ENCODE measurements around the gene CLIC4. TPM values are rescaled to one million over a fixed set of nuclear protein-coding genes. Genes with fewer than 3 reads are reported as not detected.
A peak's percentile ranks its signal among the peaks of the same experiment; 100 is the strongest.

The CLIC4 gene
- total and polyA plus RNA-seq, 9 of the 15 experiments (the other 6 are each of a cell fraction or from before 2014, with no cell fraction given): 16.0 to 67.5 (median 38.4) TPM

DNA sequence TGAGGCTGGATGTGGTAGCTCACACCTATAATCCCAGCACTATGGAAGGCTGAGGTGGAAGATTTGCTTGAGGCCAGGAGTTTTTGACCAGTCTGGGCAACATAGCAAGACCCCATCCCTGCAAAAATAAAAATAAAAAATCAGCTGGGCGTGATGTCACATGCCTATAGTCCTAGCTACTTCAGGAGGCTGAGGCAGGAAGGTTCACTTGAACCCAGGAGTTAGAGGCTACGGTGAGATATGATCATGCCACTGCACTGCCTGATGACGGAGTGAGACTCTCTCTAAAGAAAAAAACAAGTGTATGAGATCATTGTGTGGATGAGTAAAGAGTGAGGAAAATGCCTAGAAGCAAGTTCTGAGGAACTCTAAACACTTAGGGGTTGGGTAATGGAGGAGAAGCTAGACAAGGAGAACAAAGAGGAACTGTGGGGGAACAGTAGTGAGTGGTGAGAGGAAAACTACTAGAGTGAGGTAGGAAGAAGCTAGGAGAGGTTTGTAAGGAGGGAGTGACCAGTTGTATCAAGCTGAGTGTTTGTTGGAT lies 17.0 kb downstream of the CLIC4 start (continued):
- TF ChIP-seq ZFX (CRISPR knock-in tag; IDR thresholded peaks at IDR 0.05) (no peak), CTBP1 (IDR thresholded peaks at IDR 0.05; ENCODE audit: borderline replicate concordance) (peak; percentile 38; the same call in 1 of the 2 replicates), POLR2A (conservative IDR thresholded peaks at IDR 0.05) (no peak), CBX5 (IDR thresholded peaks at IDR 0.05; ENCODE audit: borderline replicate concordance, low read depth) (no peak), POLR3A (IDR thresholded peaks at IDR 0.05; ENCODE audit: borderline replicate concordance, extremely low read depth, insufficient read depth, insufficient read length) (no peak), ZFP1 (CRISPR knock-in tag; IDR thresholded peaks at IDR 0.05) (no peak), RUNX1 (IDR thresholded peaks at IDR 0.05; ENCODE audit: low read depth) (no peak), BMI1 (IDR thresholded peaks at IDR 0.05; ENCODE audit: low read length) (no peak), NEUROD1 (IDR thresholded peaks at IDR 0.05; ENCODE audit: borderline replicate concordance, low read depth, low read length, partially characterized antibody) (no peak), RBM25 (IDR thresholded peaks at IDR 0.05; ENCODE audit: low read depth, low read length, severe bottlenecking) (peak; percentile 38), MEF2D (tag; conservative IDR thresholded peaks at IDR 0.05; ENCODE audit: low read depth) (no peak)
- TF ChIP-seq, protein P1, sequence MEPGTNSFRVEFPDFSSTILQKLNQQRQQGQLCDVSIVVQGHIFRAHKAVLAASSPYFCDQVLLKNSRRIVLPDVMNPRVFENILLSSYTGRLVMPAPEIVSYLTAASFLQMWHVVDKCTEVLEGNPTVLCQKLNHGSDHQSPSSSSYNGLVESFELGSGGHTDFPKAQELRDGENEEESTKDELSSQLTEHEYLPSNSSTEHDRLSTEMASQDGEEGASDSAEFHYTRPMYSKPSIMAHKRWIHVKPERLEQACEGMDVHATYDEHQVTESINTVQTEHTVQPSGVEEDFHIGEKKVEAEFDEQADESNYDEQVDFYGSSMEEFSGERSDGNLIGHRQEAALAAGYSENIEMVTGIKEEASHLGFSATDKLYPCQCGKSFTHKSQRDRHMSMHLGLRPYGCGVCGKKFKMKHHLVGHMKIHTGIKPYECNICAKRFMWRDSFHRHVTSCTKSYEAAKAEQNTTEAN (CRISPR knock-in tag; IDR thresholded peaks at IDR 0.05): no peak
- TF ChIP-seq, protein P2, sequence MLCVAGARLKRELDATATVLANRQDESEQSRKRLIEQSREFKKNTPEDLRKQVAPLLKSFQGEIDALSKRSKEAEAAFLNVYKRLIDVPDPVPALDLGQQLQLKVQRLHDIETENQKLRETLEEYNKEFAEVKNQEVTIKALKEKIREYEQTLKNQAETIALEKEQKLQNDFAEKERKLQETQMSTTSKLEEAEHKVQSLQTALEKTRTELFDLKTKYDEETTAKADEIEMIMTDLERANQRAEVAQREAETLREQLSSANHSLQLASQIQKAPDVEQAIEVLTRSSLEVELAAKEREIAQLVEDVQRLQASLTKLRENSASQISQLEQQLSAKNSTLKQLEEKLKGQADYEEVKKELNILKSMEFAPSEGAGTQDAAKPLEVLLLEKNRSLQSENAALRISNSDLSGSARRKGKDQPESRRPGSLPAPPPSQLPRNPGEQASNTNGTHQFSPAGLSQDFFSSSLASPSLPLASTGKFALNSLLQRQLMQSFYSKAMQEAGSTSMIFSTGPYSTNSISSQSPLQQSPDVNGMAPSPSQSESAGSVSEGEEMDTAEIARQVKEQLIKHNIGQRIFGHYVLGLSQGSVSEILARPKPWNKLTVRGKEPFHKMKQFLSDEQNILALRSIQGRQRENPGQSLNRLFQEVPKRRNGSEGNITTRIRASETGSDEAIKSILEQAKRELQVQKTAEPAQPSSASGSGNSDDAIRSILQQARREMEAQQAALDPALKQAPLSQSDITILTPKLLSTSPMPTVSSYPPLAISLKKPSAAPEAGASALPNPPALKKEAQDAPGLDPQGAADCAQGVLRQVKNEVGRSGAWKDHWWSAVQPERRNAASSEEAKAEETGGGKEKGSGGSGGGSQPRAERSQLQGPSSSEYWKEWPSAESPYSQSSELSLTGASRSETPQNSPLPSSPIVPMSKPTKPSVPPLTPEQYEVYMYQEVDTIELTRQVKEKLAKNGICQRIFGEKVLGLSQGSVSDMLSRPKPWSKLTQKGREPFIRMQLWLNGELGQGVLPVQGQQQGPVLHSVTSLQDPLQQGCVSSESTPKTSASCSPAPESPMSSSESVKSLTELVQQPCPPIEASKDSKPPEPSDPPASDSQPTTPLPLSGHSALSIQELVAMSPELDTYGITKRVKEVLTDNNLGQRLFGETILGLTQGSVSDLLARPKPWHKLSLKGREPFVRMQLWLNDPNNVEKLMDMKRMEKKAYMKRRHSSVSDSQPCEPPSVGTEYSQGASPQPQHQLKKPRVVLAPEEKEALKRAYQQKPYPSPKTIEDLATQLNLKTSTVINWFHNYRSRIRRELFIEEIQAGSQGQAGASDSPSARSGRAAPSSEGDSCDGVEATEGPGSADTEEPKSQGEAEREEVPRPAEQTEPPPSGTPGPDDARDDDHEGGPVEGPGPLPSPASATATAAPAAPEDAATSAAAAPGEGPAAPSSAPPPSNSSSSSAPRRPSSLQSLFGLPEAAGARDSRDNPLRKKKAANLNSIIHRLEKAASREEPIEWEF (CRISPR knock-in tag; IDR thresholded peaks at IDR 0.05): no peak
- TF ChIP-seq, protein P3, sequence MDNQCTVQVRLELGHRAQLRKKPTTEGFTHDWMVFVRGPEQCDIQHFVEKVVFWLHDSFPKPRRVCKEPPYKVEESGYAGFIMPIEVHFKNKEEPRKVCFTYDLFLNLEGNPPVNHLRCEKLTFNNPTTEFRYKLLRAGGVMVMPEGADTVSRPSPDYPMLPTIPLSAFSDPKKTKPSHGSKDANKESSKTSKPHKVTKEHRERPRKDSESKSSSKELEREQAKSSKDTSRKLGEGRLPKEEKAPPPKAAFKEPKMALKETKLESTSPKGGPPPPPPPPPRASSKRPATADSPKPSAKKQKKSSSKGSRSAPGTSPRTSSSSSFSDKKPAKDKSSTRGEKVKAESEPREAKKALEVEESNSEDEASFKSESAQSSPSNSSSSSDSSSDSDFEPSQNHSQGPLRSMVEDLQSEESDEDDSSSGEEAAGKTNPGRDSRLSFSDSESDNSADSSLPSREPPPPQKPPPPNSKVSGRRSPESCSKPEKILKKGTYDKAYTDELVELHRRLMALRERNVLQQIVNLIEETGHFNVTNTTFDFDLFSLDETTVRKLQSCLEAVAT (IDR thresholded peaks at IDR 0.05): peak; percentile 75 to 80; a peak in 2 of 4 replicates

Measured in K562 (cell line).